Measurements from ENCODE around the gene DMAC1. TPM values are rescaled to one million over a fixed set of nuclear protein-coding genes. Genes with fewer than 3 reads are reported as not detected.

The DMAC1 gene
- total and polyA plus RNA-seq, 2 experiments from 2014 or later, result 13.1 to 78.2 TPM

- H3K4me1 ChIP-seq (ENCODE audit: insufficient read depth), result no peaks in the 10 kb centered on the region
- TF ChIP-seq EZH2 (IDR thresholded peaks at IDR 0.05; ENCODE audit: insufficient read depth, poor library complexity, severe bottlenecking) (no peak), EZH2phosphoT487 (IDR thresholded peaks at IDR 0.05; ENCODE audit: insufficient read depth, low read depth) (no peak)
- H3K9ac ChIP-seq, result no peak overlapping the region
- no peaks in the 10 kb centered on the region for H3K79me2 ChIP-seq (ENCODE audit: insufficient read depth)
- H4K20me1 ChIP-seq (ENCODE audit: insufficient read depth), result no peaks in the 10 kb centered on the region
- in situ Hi-C loops (cut with MboI), result no loop called here
- H3K9me3 ChIP-seq (ENCODE audit: low read depth), result no peaks in the 10 kb centered on the region
- H3K27me3 ChIP-seq (replicated peaks; ENCODE audit: insufficient read depth), result no peaks in the 10 kb centered on the region
- DNase-seq, result no peak
- H3K9me2 ChIP-seq (ENCODE audit: insufficient read depth), result no peaks in the 10 kb centered on the region
- H3K4me3 ChIP-seq, result no peak overlapping the region
- WGBS, 2 experiments (ENCODE audit: low coverage in 1 of 2, low lambda C conversion rate in 2 of 2, missing lambda C conversion rate in 2 of 2), result 78 to 80% methylated on average over 12 of the region's 12 CpGs
- no peaks in the 10 kb centered on the region for H3K36me3 ChIP-seq (ENCODE audit: low read depth)
- no peaks in the 10 kb centered on the region; the same call in 1 of the 2 replicates for H3F3A ChIP-seq (ENCODE audit: insufficient read depth)
- no peak overlapping the region for H3K4me2 ChIP-seq (ENCODE audit: unreplicated experiment)
- H2AFZ ChIP-seq, result no peak overlapping the region
- no peak overlapping the region for H3K27ac ChIP-seq
These were observed 9.4 kb downstream of the DMAC1 start for GRCh38 chr9:7790022-7790818.

- 82 to 95% methylated on average over 3 of the region's 3 CpGs for WGBS, 2 experiments (ENCODE audit: low coverage in 1 of 2, low lambda C conversion rate in 2 of 2, missing lambda C conversion rate in 2 of 2)
- H3K9me2 ChIP-seq (ENCODE audit: insufficient read depth), result no peaks in the 10 kb centered on the region
These were observed 10.8 kb downstream of the DMAC1 start for GRCh38 chr9:7788772-7789171.

GRCh38 chr9:7785813-7786212 lies 13.8 kb downstream of the DMAC1 start:
- Histone ChIP-seq H3K27ac (no peak overlapping the region), H3F3A (ENCODE audit: insufficient read depth) (no peaks in the 10 kb centered on the region), H3K4me3 (no peak overlapping the region), H3K9me3 (ENCODE audit: low read depth) (no peaks in the 10 kb centered on the region), H3K4me1 (ENCODE audit: insufficient read depth) (no peaks in the 10 kb centered on the region), H3K4me2 (ENCODE audit: unreplicated experiment) (no peak overlapping the region), H3K9me2 (ENCODE audit: insufficient read depth) (no peaks in the 10 kb centered on the region), H3K27me3 (replicated peaks; ENCODE audit: insufficient read depth) (no peaks in the 10 kb centered on the region), H3K9ac (no peak overlapping the region), H4K20me1 (ENCODE audit: insufficient read depth) (no peaks in the 10 kb centered on the region), H3K79me2 (ENCODE audit: insufficient read depth) (no peaks in the 10 kb centered on the region), H3K36me3 (ENCODE audit: low read depth) (no peaks in the 10 kb centered on the region), H2AFZ (no peak overlapping the region)
- DNase-seq, result no peak
- in situ Hi-C loops (cut with MboI), result no loop called here
- 64 to 66% methylated on average over 3 of the region's 3 CpGs for WGBS, 2 experiments (ENCODE audit: low coverage in 1 of 2, low lambda C conversion rate in 2 of 2, missing lambda C conversion rate in 2 of 2)
- TF ChIP-seq EZH2phosphoT487 (IDR thresholded peaks at IDR 0.05; ENCODE audit: insufficient read depth, low read depth), result no peak
- TF ChIP-seq EZH2 (IDR thresholded peaks at IDR 0.05; ENCODE audit: insufficient read depth, poor library complexity, severe bottlenecking), result no peak

More at GRCh38 chr9:7788772-7789171, 10.8 kb downstream of the DMAC1 start:
- TF ChIP-seq EZH2 (IDR thresholded peaks at IDR 0.05; ENCODE audit: insufficient read depth, poor library complexity, severe bottlenecking) (no peak), EZH2phosphoT487 (IDR thresholded peaks at IDR 0.05; ENCODE audit: insufficient read depth, low read depth) (no peak)
- no peak overlapping the region for H3K9ac ChIP-seq
- H3K9me3 ChIP-seq (ENCODE audit: low read depth), result no peaks in the 10 kb centered on the region
- H4K20me1 ChIP-seq (ENCODE audit: insufficient read depth), result no peaks in the 10 kb centered on the region
- H3K27ac ChIP-seq, result no peak overlapping the region
- no peaks in the 10 kb centered on the region for H3K4me1 ChIP-seq (ENCODE audit: insufficient read depth)
- no peaks in the 10 kb centered on the region for H3K27me3 ChIP-seq (replicated peaks; ENCODE audit: insufficient read depth)
- H3F3A ChIP-seq (ENCODE audit: insufficient read depth), result no peaks in the 10 kb centered on the region
- in situ Hi-C loops (cut with MboI), result no loop called here
- no peak overlapping the region for H2AFZ ChIP-seq
- no peak overlapping the region for H3K4me2 ChIP-seq (ENCODE audit: unreplicated experiment)
- no peak for DNase-seq
- no peaks in the 10 kb centered on the region for H3K79me2 ChIP-seq (ENCODE audit: insufficient read depth)
- no peaks in the 10 kb centered on the region for H3K36me3 ChIP-seq (ENCODE audit: low read depth)
- H3K4me3 ChIP-seq, result no peak overlapping the region

DNA sequence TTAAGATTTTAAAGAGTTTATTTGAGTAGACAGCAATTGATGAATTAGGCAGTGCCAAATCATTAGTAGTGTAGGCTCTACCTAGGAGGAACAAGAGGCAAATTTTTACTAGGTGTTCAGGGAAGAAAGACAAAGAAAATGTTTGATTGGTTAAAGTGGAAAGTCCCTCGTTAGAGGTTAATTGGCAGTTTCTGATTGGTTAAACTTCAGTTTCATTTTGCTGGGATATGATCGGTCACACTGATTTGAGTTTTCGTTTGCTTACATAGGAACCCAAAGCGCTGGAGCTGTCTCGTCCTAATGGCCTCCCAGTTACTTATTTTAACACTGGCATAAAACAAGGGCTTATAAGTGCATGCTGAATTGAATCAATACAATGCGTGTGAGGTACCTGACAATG lies 15.1 kb downstream of the DMAC1 start:
- H3K4me1 ChIP-seq (ENCODE audit: insufficient read depth), result no peaks in the 10 kb centered on the region
- TF ChIP-seq EZH2phosphoT487 (IDR thresholded peaks at IDR 0.05; ENCODE audit: insufficient read depth, low read depth) (no peak), EZH2 (IDR thresholded peaks at IDR 0.05; ENCODE audit: insufficient read depth, poor library complexity, severe bottlenecking) (no peak)
- no peak overlapping the region for H3K9ac ChIP-seq
- no peak overlapping the region for H3K4me2 ChIP-seq (ENCODE audit: unreplicated experiment)
- H3K9me2 ChIP-seq (ENCODE audit: insufficient read depth), result no peaks in the 10 kb centered on the region
- H3K79me2 ChIP-seq (ENCODE audit: insufficient read depth), result no peaks in the 10 kb centered on the region
- WGBS, 2 experiments (ENCODE audit: low coverage in 1 of 2, low lambda C conversion rate in 2 of 2, missing lambda C conversion rate in 2 of 2), result 87 to 92% methylated on average over 6 of the region's 6 CpGs
- H2AFZ ChIP-seq, result no peak overlapping the region
- H3F3A ChIP-seq (ENCODE audit: insufficient read depth), result no peaks in the 10 kb centered on the region
- in situ Hi-C loops (cut with MboI), result no loop called here
- H3K36me3 ChIP-seq (ENCODE audit: low read depth), result no peaks in the 10 kb centered on the region
- no peaks in the 10 kb centered on the region for H3K27me3 ChIP-seq (replicated peaks; ENCODE audit: insufficient read depth)
- no peak for DNase-seq
- no peak overlapping the region for H3K27ac ChIP-seq
- H3K4me3 ChIP-seq, result no peak overlapping the region
- no peaks in the 10 kb centered on the region for H3K9me3 ChIP-seq (ENCODE audit: low read depth)
- H4K20me1 ChIP-seq (ENCODE audit: insufficient read depth), result no peaks in the 10 kb centered on the region

Data from GM23248 (cell line).